T47D (cell line): Measurements from ENCODE around the gene EID3.
A peak's percentile ranks its signal among the peaks of the same experiment; 100 is the strongest.

Source experiments
- DNase-seq, 2 experiments: peaks; one replicate each; pipeline versions ENCODE4 v3.0.0 to v3.0.0-alpha.2; 2011 to 2012; ENCODE audit warnings: low read depth in 1 of 2, low spot score in 1 of 2
- JUND ChIP-seq: IDR thresholded peaks from 2 replicates; pipeline ENCODE4 v1.6.1; 2012; ENCODE audit warnings: low read depth
- in situ Hi-C: cut with HindIII; loops from 2 replicates; pipeline ENCODE4 v1.10.0; 2016; ENCODE audit warnings: low sequenced_read_pairs, low pct_unique_long_range_greater_than_20kb

EID3 gene

DNA sequence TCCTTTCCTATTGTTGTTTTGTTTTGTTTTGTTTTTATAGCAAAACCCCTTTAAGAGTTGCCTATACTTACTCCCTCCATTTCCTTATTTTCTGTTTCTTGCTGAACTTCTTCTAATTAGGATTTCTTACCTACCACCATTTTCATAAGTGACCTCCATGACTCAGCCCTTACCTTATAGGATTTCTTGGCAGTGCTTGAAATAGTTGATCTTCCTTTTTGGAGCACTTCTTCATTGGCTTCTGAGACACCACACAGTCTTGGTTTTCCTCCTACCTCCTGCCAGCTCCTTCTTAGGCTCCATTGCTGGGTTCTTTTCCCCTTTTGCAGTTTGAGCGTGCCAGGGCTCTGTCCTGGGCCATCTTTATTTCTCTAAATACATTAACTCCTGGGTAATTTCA lies 23.4 kb upstream of the EID3 start:
- no peak for DNase-seq
- in situ Hi-C loops: no loop called here
- no peak for TF ChIP-seq JUND

DNA sequence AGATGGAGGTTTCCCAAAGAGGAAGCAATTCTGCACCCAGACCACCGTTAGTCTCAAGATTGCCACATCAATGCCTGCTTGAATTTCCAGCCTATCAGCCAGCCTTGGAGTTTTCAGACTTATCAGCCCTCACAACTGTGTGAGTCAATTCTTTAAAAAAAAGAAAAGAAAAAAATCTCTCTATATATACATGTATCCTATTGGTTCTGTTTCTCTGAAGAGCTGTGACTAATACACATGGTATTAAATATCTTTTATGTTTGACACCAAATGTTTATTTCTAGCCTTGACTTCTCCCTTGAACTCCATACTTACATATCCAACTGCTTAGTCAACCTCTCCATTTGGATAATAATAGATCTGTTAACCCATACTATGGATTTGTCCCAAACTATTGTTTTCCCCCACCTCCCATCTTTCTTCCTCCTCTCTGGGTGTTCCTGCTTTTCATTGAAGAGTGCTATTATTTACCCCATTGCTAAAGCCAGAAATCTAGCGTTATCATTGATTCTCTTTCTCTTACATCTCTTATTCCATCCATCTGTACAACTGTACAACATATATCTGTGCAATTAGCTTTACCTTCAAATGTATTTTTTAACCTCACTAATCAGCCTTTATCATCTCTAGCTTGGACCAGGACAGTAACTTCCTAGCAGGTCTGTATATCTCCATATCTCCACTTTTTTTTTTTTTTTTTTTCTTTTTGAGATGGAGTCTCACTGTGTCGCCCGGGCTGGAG lies 22.7 kb upstream of the EID3 start:
- TF ChIP-seq JUND: no peak
- in situ Hi-C loops: no loop called here
- no peak for DNase-seq

- in situ Hi-C loops: no loop called here
- no peak for DNase-seq
- no peak for TF ChIP-seq JUND
These were observed 21.9 kb upstream of the EID3 start for GRCh38 chr12:104281636-104282035.

DNA sequence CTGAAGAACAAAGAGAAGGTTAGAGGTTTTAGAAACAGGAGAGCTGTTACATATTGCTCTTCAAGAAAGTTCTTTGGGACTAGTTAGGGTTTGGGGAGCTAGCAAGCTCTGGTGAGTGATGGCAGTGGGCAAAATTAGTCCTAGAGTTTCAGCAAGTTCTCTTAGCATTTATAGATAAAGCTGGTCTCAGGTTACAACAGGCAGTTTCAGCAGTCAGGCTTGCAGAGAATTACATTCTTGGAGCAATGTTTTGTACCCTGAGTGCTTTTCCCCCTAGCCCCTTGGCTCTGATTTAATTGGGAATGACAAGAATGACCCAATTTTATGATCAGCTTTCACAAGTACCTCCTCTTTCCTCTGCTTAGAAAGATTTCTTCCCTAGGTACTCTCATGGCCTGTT lies 21.4 kb upstream of the EID3 start:
- in situ Hi-C loops: no loop called here
- no peak for TF ChIP-seq JUND
- DNase-seq: no peak

GRCh38 chr12:104285740-104286515 lies 17.6 kb upstream of the EID3 start:
- TF ChIP-seq JUND: no peak
- in situ Hi-C loops: no loop called here
- peak in 1 of 2 experiments; percentile 41 for DNase-seq

- no peak for TF ChIP-seq JUND
These were observed 16.7 kb upstream of the EID3 start for GRCh38 chr12:104286516-104287482.

GRCh38 chr12:104288635-104289274 lies 14.8 kb upstream of the EID3 start:
- no peak for TF ChIP-seq JUND
- DNase-seq: peak; percentile 73 to 92
- in situ Hi-C loops: no loop called here

More at GRCh38 chr12:104286516-104287482, 16.7 kb upstream of the EID3 start:
- in situ Hi-C loops: no loop called here
- peak; percentile 91 to 99 for DNase-seq

GRCh38 chr12:104290320-104290719 lies 13.2 kb upstream of the EID3 start:
- TF ChIP-seq JUND: no peak
- in situ Hi-C loops: no loop called here

GRCh38 chr12:104290855-104291254 lies 12.7 kb upstream of the EID3 start:
- TF ChIP-seq JUND: no peak
- in situ Hi-C loops: no loop called here
- DNase-seq: no peak

More at GRCh38 chr12:104290320-104290719, 13.2 kb upstream of the EID3 start:
- no peak for DNase-seq

GRCh38 chr12:104291867-104292524 lies 11.5 kb upstream of the EID3 start:
- in situ Hi-C loops: no loop called here
- no peak for TF ChIP-seq JUND
- DNase-seq: no peak
